Common myeloid progenitor, CD34-positive (primary cell): ENCODE results near the gene ARF5.
"Not testable (repeated sequence)": the region's sequence is repeated elsewhere in the genome, so short reads cannot be mapped to it uniquely, and the experiment has no call there.

Experiments
- CTCF ChIA-PET: fragments of 350-600 bp; sonication (Branson Sonifier 250); formaldehyde crosslinking; loops from one replicate; lab custom pipeline; 2021; ENCODE audit warnings: antibody characterized with exemption; lab: Charles Lee
- POLR2A ChIA-PET: fragments of 350-600 bp; sonication (Branson Sonifier 250); formaldehyde crosslinking; loops from one replicate; lab custom pipeline; 2021; ENCODE audit warnings: antibody characterized with exemption; lab: Charles Lee
- DNase-seq, 3 donors: peaks; one replicate each; pipeline versions ENCODE4 v3.0.0 to v3.0.0-alpha.2; 2013
- H3K27ac ChIP-seq, 2 experiments: 1 replicate in 1 of 2; 2 replicates in 1 of 2; pipeline ENCODE4 v1.7.0; 2013; ENCODE audit warnings: inconsistent platforms in 2 of 2, low read length in 2 of 2, mild to moderate bottlenecking in 2 of 2, low read depth in 1 of 2, moderate library complexity in 1 of 2; ENCODE audit not compliant: severe bottlenecking in 2 of 2, insufficient read depth in 1 of 2, poor library complexity in 1 of 2
- H3K27me3 ChIP-seq, 5 experiments: replicated peaks in 2 of 5; 1 replicate in 3 of 5; 2 replicates in 2 of 5; pipeline versions ENCODE4 v1.6.1 to v1.7.0; 2013; ENCODE audit warnings: low read length in 4 of 5, mild to moderate bottlenecking in 2 of 5, moderate library complexity in 2 of 5, inconsistent platforms in 1 of 5; ENCODE audit not compliant: insufficient read depth in 5 of 5, control insufficient read depth in 4 of 5
- H3K36me3 ChIP-seq, 4 experiments: 1 replicate in 2 of 4; 2 replicates in 2 of 4; pipeline versions ENCODE4 v1.6.1 to v1.7.0; 2013; ENCODE audit warnings: low read length in 3 of 4, control low read depth in 1 of 4, mild to moderate bottlenecking in 1 of 4; ENCODE audit not compliant: control insufficient read depth in 4 of 4, insufficient read depth in 4 of 4
- H3K4me1 ChIP-seq, 4 experiments: 1 replicate in 3 of 4; 2 replicates in 1 of 4; pipeline versions ENCODE4 v1.6.1 to v1.7.1; 2013; ENCODE audit warnings: low read length in 3 of 4, mild to moderate bottlenecking in 3 of 4, control low read depth in 1 of 4, inconsistent platforms in 1 of 4, moderate library complexity in 1 of 4; ENCODE audit not compliant: control insufficient read depth in 4 of 4, insufficient read depth in 4 of 4; ENCODE audit errors: control extremely low read depth in 1 of 4
- H3K4me3 ChIP-seq, 7 experiments: 1 replicate in 4 of 7; 2 replicates in 3 of 7; pipeline versions ENCODE4 v1.5.1 to v1.7.0; 2013; ENCODE audit warnings: mild to moderate bottlenecking in 7 of 7, low read length in 6 of 7, moderate library complexity in 6 of 7, inconsistent platforms in 2 of 7, low read depth in 2 of 7, control low read depth in 1 of 7; ENCODE audit not compliant: insufficient read depth in 4 of 7, control insufficient read depth in 1 of 7; ENCODE audit errors: extremely low read depth in 1 of 7
- H3K9me3 ChIP-seq, 5 experiments: 1 replicate in 4 of 5; 2 replicates in 1 of 5; pipeline versions ENCODE4 v1.6.1 to v1.7.1; 2013; ENCODE audit warnings: low read length in 4 of 5, mild to moderate bottlenecking in 2 of 5, inconsistent platforms in 1 of 5, low read depth in 1 of 5, moderate library complexity in 1 of 5; ENCODE audit not compliant: control insufficient read depth in 4 of 5, insufficient read depth in 2 of 5; ENCODE audit errors: control extremely low read depth in 1 of 5
- WGBS: methylation state at CpG from one replicate; pipeline ENCODE4 v1.1.5; 2013; ENCODE audit not compliant: insufficient coverage; 5-methylcytosine and 5-hydroxymethylcytosine counted together

ARF5 gene

GRCh38 chr7:127556404-127556803, 31.8 kb upstream of the ARF5 start:
- DNase-seq, result no peak
- Histone ChIP-seq H3K4me3 (no peak overlapping the region), H3K27ac (no peak overlapping the region), H3K27me3 (no peaks in the 10 kb centered on the region), H3K36me3 (no peaks in the 10 kb centered on the region), H3K4me1 (no peaks in the 10 kb centered on the region), H3K9me3 (no peaks in the 10 kb centered on the region)
- ChIA-PET POLR2A (no interaction called here), CTCF (no interaction called here)
- no CpG with 5 or more reads among the region's 2 CpGs for WGBS

- ChIA-PET CTCF (no interaction called here), POLR2A (no interaction called here)
- Histone ChIP-seq H3K4me1 (no peaks in the 10 kb centered on the region), H3K9me3 (no peaks in the 10 kb centered on the region), H3K27me3 (no peaks in the 10 kb centered on the region), H3K27ac (no peak overlapping the region), H3K36me3 (no peaks in the 10 kb centered on the region), H3K4me3 (no peak overlapping the region)
- WGBS, result 100% methylated on average over 1 of the region's 2 CpGs
- peak in 1 of 3 donors; percentile 6 for DNase-seq
Observed at GRCh38 chr7:127557803-127558202, 30.4 kb upstream of the ARF5 start.

- ChIA-PET CTCF (no interaction called here), POLR2A (no interaction called here)
- Histone ChIP-seq H3K9me3 (peaks cover 0 to 5% (median 3%) of the 10 kb centered on the region in 5 experiments), H3K27ac (no peak overlapping the region), H3K27me3 (no peaks in the 10 kb centered on the region), H3K36me3 (no peaks in the 10 kb centered on the region), H3K4me3 (no peak overlapping the region), H3K4me1 (no peaks in the 10 kb centered on the region)
- 94% methylated on average over 2 of the region's 3 CpGs for WGBS
- DNase-seq, result no peak
Observed at GRCh38 chr7:127566242-127566641, 22.0 kb upstream of the ARF5 start.

GRCh38 chr7:127568034-127568433, 20.2 kb upstream of the ARF5 start:
- H3K4me3 ChIP-seq, CTCF ChIA-PET, POLR2A ChIA-PET: not testable (repeated sequence)

GRCh38 chr7:127571741-127572505, 16.3 kb upstream of the ARF5 start:
- POLR2A ChIA-PET, result no interaction called here
- 92% methylated on average over 2 of the region's 3 CpGs for WGBS
- H3K27me3 ChIP-seq, result no peaks in the 10 kb centered on the region

More at GRCh38 chr7:127568034-127568433, 20.2 kb upstream of the ARF5 start:
- not testable (repeated sequence) for H3K9me3 ChIP-seq, H3K4me1 ChIP-seq, H3K27ac ChIP-seq, DNase-seq, H3K36me3 ChIP-seq, H3K27me3 ChIP-seq
- no CpG with 5 or more reads among the region's 3 CpGs for WGBS

GRCh38 chr7:127578036-127578684, 10.1 kb upstream of the ARF5 start:
- WGBS, result 89% methylated on average over 5 of the region's 5 CpGs
- Histone ChIP-seq H3K27me3 (no peaks in the 10 kb centered on the region), H3K27ac (no peak overlapping the region), H3K4me3 (no peak overlapping the region), H3K36me3 (peaks cover 6 to 42% (median 30%) of the 10 kb centered on the region in 4 experiments), H3K9me3 (no peaks in the 10 kb centered on the region), H3K4me1 (no peaks in the 10 kb centered on the region)
- DNase-seq, result no peak
- ChIA-PET CTCF (interaction anchor here (1.1 kb wide), 1 partner anchor 9 kb away, joined by 3 read pairs; no protein-coding TSS in a partner anchor), POLR2A (no interaction called here)

More at GRCh38 chr7:127571741-127572505, 16.3 kb upstream of the ARF5 start:
- CTCF ChIA-PET, result interaction anchor here (0.6 kb wide), 1 partner anchor 229 kb away, joined by 3 read pairs; no protein-coding TSS in a partner anchor
- peak in 2 of 3 donors; percentile 44 to 63 for DNase-seq
- no peak overlapping the region for H3K27ac ChIP-seq
- no peaks in the 10 kb centered on the region for H3K36me3 ChIP-seq
- no peaks in the 10 kb centered on the region for H3K4me1 ChIP-seq
- H3K4me3 ChIP-seq, result no peak overlapping the region
- no peaks in the 10 kb centered on the region for H3K9me3 ChIP-seq

GRCh38 chr7:127578711-127579275, 9.4 kb upstream of the ARF5 start:
- POLR2A ChIA-PET, result no interaction called here
- Histone ChIP-seq H3K4me3 (no peak overlapping the region), H3K27ac (no peak overlapping the region), H3K4me1 (peaks cover 3 to 6% (median 4%) of the 10 kb centered on the region in 4 experiments), H3K36me3 (peaks cover 6 to 45% (median 33%) of the 10 kb centered on the region in 4 experiments), H3K9me3 (no peaks in the 10 kb centered on the region), H3K27me3 (no peaks in the 10 kb centered on the region)
- DNase-seq, result no peak
- CTCF ChIA-PET, result no interaction called here
- 100% methylated on average over 2 of the region's 4 CpGs for WGBS
